AG04450 (cell line): Measurements from ENCODE around the gene ZNF532. TPM values are rescaled to one million over a fixed set of nuclear protein-coding genes. Genes with fewer than 3 reads are reported as not detected.
"Not testable (repeated sequence)": the region's sequence is repeated elsewhere in the genome, so short reads cannot be mapped to it uniquely, and the experiment has no call there.

Source experiments
- CTCF ChIA-PET: fragments of 300-600, 350-600 bp; formaldehyde crosslinking; extraction: SDS; loops from one replicate; lab custom pipeline; 2022; ENCODE audit warnings: antibody characterized with exemption, inconsistent platforms; lab: Charles Lee
- POLR2A ChIA-PET: fragments of 350-600 bp; formaldehyde crosslinking; extraction: SDS; loops from one replicate; lab custom pipeline; 2021; ENCODE audit warnings: antibody characterized with exemption, inconsistent platforms; lab: Yijun Ruan, JAX
- DNase-seq: peaks from one replicate; pipeline ENCODE4 v3.0.0-alpha.2; 2011; ENCODE audit warnings: low read depth, low spot score
- H3K27ac ChIP-seq: one replicate; pipeline ENCODE4 v1.5.1; 2012; ENCODE audit warnings: low read depth, low read length, control low read depth
- H3K27me3 ChIP-seq: one replicate; pipeline ENCODE4 v1.6.0; 2012; ENCODE audit warnings: low read length; ENCODE audit not compliant: control insufficient read depth, insufficient read depth
- H3K4me3 ChIP-seq: 2 replicates; pipeline ENCODE4 v1.5.1; 2011; ENCODE audit warnings: mild to moderate bottlenecking, low read depth, low read length, control low read depth
- H3K9me3 ChIP-seq: 2 replicates; pipeline ENCODE4 v1.5.1; 2012; ENCODE audit warnings: low read length; ENCODE audit not compliant: control insufficient read depth, insufficient read depth
- CTCF ChIP-seq: IDR thresholded peaks from 2 replicates; pipeline ENCODE4 v1.5.1; 2011; ENCODE audit warnings: low read depth, low read length, control low read depth, inconsistent platforms
- polyA plus RNA-seq: library from polyadenylated mRNA; depleted of rRNA; stranded (reverse); fragments of >200 nt; gene quantifications from 2 replicates; pipeline ENCODE4 v1.2.3, GENCODE V29; 2011

The ZNF532 gene
- polyA plus RNA-seq, 1 experiment, result 69.7 TPM

GRCh38 chr18:58829263-58829662 is 35.4 kb upstream of the ZNF532 start:
- no peaks in the 10 kb centered on the region for H3K27me3 ChIP-seq
- ChIA-PET CTCF (interaction anchor here (0.8 to 1.0 kb wide), 2 partner anchors 61 to 224 kb away, joined by 3 read pairs; no protein-coding TSS in a partner anchor), POLR2A (interaction anchor here (0.7 kb wide), 1 partner anchor 47 kb away, joined by 3 read pairs; no protein-coding TSS in a partner anchor)
- no peak for TF ChIP-seq CTCF
- H3K9me3 ChIP-seq, result peaks cover 8% of the 10 kb centered on the region
- no peak overlapping the region for H3K4me3 ChIP-seq
- DNase-seq, result no peak
- H3K27ac ChIP-seq, result no peak overlapping the region

DNA sequence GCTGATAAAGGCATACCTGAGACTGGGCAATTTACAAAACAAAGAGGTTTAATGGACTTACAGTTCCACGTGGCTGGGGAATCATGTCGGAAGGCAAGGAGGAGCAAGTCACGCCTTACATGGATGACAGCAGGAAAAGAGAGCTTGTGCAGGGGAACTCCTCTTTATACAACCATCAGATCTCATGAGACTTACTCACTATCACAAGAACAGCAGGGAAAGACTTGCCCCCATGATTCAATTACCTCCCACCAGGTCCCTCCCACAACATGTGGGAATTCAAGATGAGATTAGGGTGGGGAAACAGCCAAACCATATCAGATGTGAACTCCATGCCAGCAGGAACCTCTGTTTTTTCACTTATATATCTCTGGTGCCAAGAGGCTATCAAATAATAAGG is 34.8 kb upstream of the ZNF532 start:
- H3K4me3 ChIP-seq, CTCF ChIA-PET, POLR2A ChIA-PET, H3K27me3 ChIP-seq, H3K9me3 ChIP-seq, H3K27ac ChIP-seq, DNase-seq: not testable (repeated sequence)

- no peaks in the 10 kb centered on the region for H3K27me3 ChIP-seq
- DNase-seq, result no peak
- TF ChIP-seq CTCF, result no peak
- H3K27ac ChIP-seq, result no peak overlapping the region
- no peak overlapping the region for H3K4me3 ChIP-seq
- peaks cover 8% of the 10 kb centered on the region for H3K9me3 ChIP-seq
- POLR2A ChIA-PET, result no interaction called here
- CTCF ChIA-PET, result interaction anchor here (0.7 kb wide), 1 partner anchor 13 kb away, joined by 3 read pairs; no protein-coding TSS in a partner anchor
Observed at GRCh38 chr18:58831606-58832005, 33.1 kb upstream of the ZNF532 start.

DNA sequence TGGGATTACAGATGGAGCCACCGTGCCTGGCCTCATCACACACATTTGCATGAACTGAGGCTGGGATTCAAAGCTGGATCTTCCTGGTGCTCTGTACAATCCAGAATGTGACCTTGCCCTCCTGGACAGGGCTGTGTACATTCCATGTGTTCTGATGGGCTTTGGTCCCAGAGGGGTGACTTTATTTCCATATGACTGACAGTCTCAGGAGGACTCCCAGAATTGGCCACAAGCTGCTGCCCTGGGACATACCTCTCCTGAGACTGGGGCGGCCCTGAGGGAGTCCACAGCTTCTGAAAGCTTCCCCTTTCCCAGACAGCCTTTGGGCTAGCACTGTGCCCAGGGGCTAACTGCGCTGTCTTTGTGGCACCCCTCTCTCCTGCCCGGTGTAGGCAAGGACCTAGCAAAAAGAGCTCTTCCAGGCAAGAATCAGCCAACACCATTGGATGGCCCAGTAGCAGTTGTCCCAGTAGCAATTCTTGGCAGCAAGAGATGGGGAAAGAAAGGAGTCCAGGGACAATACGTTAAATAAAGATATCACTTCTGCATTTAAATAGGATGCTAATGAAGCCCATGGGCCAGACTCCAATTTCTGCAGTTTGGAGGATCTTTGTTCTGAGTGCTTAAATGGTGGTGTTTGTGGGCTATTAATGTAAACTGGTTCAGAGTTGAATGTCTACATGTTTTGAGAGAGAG is 26.4 kb upstream of the ZNF532 start:
- Histone ChIP-seq H3K27me3 (no peaks in the 10 kb centered on the region), H3K4me3 (no peak overlapping the region), H3K27ac (no peak overlapping the region), H3K9me3 (peaks cover 15% of the 10 kb centered on the region)
- DNase-seq, result no peak
- POLR2A ChIA-PET, result no interaction called here
- no peak for TF ChIP-seq CTCF
- CTCF ChIA-PET, result interaction anchor here (1.1 kb wide), 1 partner anchor 74 kb away, joined by 3 read pairs; no protein-coding TSS in a partner anchor

DNA sequence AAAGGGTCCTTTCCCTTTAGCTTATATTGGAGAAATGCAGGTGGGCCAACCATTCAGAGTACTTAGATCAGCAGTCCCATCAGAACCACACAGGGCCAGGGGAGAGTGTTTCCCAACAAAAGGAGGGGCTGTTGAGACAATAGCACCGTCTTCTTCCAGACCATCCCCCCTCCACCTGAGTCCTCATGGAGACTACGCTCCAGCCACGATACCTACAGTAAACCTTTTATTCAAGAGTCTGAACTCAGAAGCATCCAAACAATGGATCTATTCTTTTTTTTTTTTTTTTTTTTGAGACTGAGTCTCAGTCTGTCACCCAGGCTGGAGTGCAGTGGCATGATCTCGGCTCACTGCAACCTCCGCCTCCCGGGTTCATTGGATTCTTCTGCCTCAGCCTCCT is 25.7 kb upstream of the ZNF532 start:
- no peak for TF ChIP-seq CTCF
- H3K4me3 ChIP-seq, result no peak overlapping the region
- peaks cover 15% of the 10 kb centered on the region for H3K9me3 ChIP-seq
- ChIA-PET POLR2A (no interaction called here), CTCF (interaction anchor here (1.1 kb wide), 1 partner anchor 75 kb away, joined by 3 read pairs; no protein-coding TSS in a partner anchor)
- no peaks in the 10 kb centered on the region for H3K27me3 ChIP-seq
- no peak for DNase-seq
- no peak overlapping the region for H3K27ac ChIP-seq
